GM19193 (cell line): ENCODE data around the gene LRCH1.

Experiments
- POLR2A ChIP-seq: IDR thresholded peaks from 4 replicates; pipeline ENCODE4 v1.6.1; 2011; ENCODE audit not compliant: insufficient read depth, insufficient read length; ENCODE audit errors: extremely low read depth

LRCH1 gene

GRCh38 chr13:46796515-46797474 lies 243.8 kb downstream of the LRCH1 start, which contains the start of gene ESD:
ESD (minus strand) TSS chr13:46797161; CDS start chr13:46791413, 5,748 bp downstream.
- peak; percentile 74 for TF ChIP-seq POLR2A

GRCh38 chr13:46797501-46798237 lies 244.7 kb downstream of the LRCH1 start:
- no peak for TF ChIP-seq POLR2A

- TF ChIP-seq POLR2A: no peak
These were observed 246.2 kb downstream of the LRCH1 start for GRCh38 chr13:46799139-46799538.

DNA sequence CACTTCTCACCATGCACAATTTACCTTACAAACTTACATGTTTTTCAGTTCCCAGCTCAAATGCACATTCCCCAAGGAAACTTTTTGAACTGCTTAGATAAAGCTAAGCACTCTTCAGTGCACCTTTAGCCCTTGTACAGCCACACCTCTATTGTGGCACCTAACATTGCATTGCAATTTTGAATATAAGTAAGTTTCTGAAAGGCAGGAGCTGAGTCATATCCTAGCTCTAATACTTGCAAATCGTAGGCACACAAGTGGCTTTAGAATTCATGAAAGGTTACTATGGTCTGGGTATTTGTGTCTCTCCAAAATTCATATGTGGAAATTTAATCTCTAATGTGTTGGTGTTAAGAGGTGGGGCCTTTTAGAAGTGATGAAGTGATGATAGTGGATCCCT lies 248.9 kb downstream of the LRCH1 start:
- no peak for TF ChIP-seq POLR2A
